HG02981 (cell line): ENCODE results near the gene RBM4B.
A peak's percentile ranks its signal among the peaks of the same experiment; 100 is the strongest.
"Not testable (repeated sequence)": the region's sequence is repeated elsewhere in the genome, so short reads cannot be mapped to it uniquely, and the experiment has no call there.

Source experiments
- ATAC-seq: cut with Tn5 transposase; IDR thresholded peaks from one replicate; pipeline ENCODE4 v1.9.1; 2021; ENCODE audit warnings: mild to moderate bottlenecking, moderate library complexity; ENCODE audit not compliant: unreplicated experiment

Gene RBM4B

GRCh38 chr11:66643745-66644437 lies 33.8 kb downstream of the RBM4B start:
- no peak for ATAC-seq

GRCh38 chr11:66641834-66642233 lies 35.9 kb downstream of the RBM4B start:
- ATAC-seq: no peak

GRCh38 chr11:66639814-66640340 lies 37.8 kb downstream of the RBM4B start:
- not testable (repeated sequence) for ATAC-seq

- ATAC-seq: no peak
Observed at GRCh38 chr11:66639066-66639813, 38.4 kb downstream of the RBM4B start.

GRCh38 chr11:66638177-66639065 lies 39.3 kb downstream of the RBM4B start, which contains the start of gene RBM4:
Gene RBM4 (plus strand): TSS chr11:66638703. CDS start chr11:66639712, 1,009 bp downstream.
- peak; percentile 96 for ATAC-seq

GRCh38 chr11:66637557-66638176 lies 40.0 kb downstream of the RBM4B start:
- no peak for ATAC-seq

- ATAC-seq: no peak
Observed at GRCh38 chr11:66636411-66636810, 41.3 kb downstream of the RBM4B start.

- no peak for ATAC-seq
Observed at GRCh38 chr11:66632952-66633351, 44.7 kb downstream of the RBM4B start.

- ATAC-seq: no peak
Observed at GRCh38 chr11:66631883-66632282, 45.8 kb downstream of the RBM4B start.

GRCh38 chr11:66629356-66629755 lies 48.3 kb downstream of the RBM4B start:
- no peak for ATAC-seq

- no peak for ATAC-seq
Observed at GRCh38 chr11:66628061-66628603, 49.6 kb downstream of the RBM4B start.

- no peak for ATAC-seq
Observed at GRCh38 chr11:66626926-66627325, 50.8 kb downstream of the RBM4B start.

GRCh38 chr11:66626382-66626781 lies 51.3 kb downstream of the RBM4B start:
- no peak for ATAC-seq

- ATAC-seq: no peak
Observed at GRCh38 chr11:66625752-66626149, 51.9 kb downstream of the RBM4B start.

GRCh38 chr11:66625041-66625751 lies 52.5 kb downstream of the RBM4B start:
- no peak for ATAC-seq

GRCh38 chr11:66624450-66624849 lies 53.2 kb downstream of the RBM4B start:
- no peak for ATAC-seq

- ATAC-seq: no peak
Observed at GRCh38 chr11:66619080-66619554, 58.6 kb downstream of the RBM4B start.

GRCh38 chr11:66617155-66617834 lies 60.4 kb downstream of the RBM4B start:
- no peak for ATAC-seq
